Left ventricle myocardium inferior (tissue), 1 donor: ENCODE results near the gene CCDC181. TPM values are rescaled to one million over a fixed set of nuclear protein-coding genes. Genes with fewer than 3 reads are reported as not detected.
A peak's percentile ranks its signal among the peaks of the same experiment; 100 is the strongest.

Experiments used
- DNase-seq: peaks from one replicate; pipeline ENCODE4 v3.0.0-alpha.2; 2020
- H3K27ac ChIP-seq: fragments of 200-600 bp; replicated peaks from 2 replicates; pipeline ENCODE4 v1.8.0; 2021
- H3K27me3 ChIP-seq: fragments of 200-600 bp; 2 replicates; pipeline ENCODE4 v1.8.0; 2021; ENCODE audit warnings: low read depth
- H3K36me3 ChIP-seq: fragments of 200-600 bp; 2 replicates; pipeline ENCODE4 v1.8.0; 2021
- H3K4me1 ChIP-seq: fragments of 200-600 bp; 2 replicates; pipeline ENCODE4 v1.8.0; 2021
- H3K4me3 ChIP-seq: fragments of 200-600 bp; 2 replicates; pipeline ENCODE4 v1.8.0; 2021; ENCODE audit warnings: mild to moderate bottlenecking, moderate library complexity
- H3K9me3 ChIP-seq: fragments of 200-600 bp; replicated peaks from 2 replicates; pipeline ENCODE4 v1.8.0; 2021
- intact Hi-C: fragments of 100-400 bp; cut with micrococcal nuclease; formaldehyde crosslinking; loops from one replicate; pipeline ENCODE4 v1.11.0; 2022
- total RNA-seq: library from RNA; stranded (reverse); fragmentation: NEBNext Ultra II Directional; extraction: Animal tissue kit (Norgen Biotek cat#: 25700); gene quantifications from one replicate; pipeline ENCODE4 v1.2.1, GENCODE V29; 2021
- TF ChIP-seq, protein P1 (sequence below): fragments of 200-600 bp; IDR thresholded peaks from 2 replicates; pipeline ENCODE4 v1.8.0; 2021; ENCODE audit warnings: antibody characterized with exemption, mild to moderate bottlenecking, borderline replicate concordance
- donor health status: DM: no; HTN: yes; CAD: no; lungs with severe emphysema.

Gene CCDC181
- total RNA-seq, 1 donor from 2014 or later, result 1.5 TPM

DNA sequence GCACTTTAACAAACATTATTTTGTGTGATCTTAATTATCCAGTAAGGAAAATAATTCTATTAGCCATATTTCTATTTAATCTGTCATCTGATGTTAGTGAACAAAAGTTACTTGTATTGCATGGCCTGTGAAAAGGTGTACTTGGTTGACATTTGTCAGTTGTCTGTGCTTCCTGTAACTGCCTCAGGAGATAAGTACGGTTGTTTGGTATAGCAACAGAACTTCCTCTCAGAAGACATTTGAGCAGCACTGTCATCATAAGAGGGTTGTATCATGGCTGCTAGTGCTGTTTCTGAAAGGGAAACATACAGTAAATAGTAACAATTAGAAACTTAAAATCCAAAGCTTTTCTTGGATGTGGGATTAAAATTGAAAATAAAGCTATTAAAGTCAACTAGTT lies 55.9 kb downstream of the CCDC181 start:
- no peak overlapping the region for H3K27ac ChIP-seq
- TF ChIP-seq, protein P1, sequence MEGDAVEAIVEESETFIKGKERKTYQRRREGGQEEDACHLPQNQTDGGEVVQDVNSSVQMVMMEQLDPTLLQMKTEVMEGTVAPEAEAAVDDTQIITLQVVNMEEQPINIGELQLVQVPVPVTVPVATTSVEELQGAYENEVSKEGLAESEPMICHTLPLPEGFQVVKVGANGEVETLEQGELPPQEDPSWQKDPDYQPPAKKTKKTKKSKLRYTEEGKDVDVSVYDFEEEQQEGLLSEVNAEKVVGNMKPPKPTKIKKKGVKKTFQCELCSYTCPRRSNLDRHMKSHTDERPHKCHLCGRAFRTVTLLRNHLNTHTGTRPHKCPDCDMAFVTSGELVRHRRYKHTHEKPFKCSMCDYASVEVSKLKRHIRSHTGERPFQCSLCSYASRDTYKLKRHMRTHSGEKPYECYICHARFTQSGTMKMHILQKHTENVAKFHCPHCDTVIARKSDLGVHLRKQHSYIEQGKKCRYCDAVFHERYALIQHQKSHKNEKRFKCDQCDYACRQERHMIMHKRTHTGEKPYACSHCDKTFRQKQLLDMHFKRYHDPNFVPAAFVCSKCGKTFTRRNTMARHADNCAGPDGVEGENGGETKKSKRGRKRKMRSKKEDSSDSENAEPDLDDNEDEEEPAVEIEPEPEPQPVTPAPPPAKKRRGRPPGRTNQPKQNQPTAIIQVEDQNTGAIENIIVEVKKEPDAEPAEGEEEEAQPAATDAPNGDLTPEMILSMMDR, result no peak
- intact Hi-C loops, result no loop called here
- H3K36me3 ChIP-seq, result peaks cover 36% of the 10 kb centered on the region
- no peaks in the 10 kb centered on the region for H3K9me3 ChIP-seq
- DNase-seq, result no peak
- H3K27me3 ChIP-seq, result no peaks in the 10 kb centered on the region
- peaks cover 39% of the 10 kb centered on the region for H3K4me1 ChIP-seq
- H3K4me3 ChIP-seq, result no peak overlapping the region

DNA sequence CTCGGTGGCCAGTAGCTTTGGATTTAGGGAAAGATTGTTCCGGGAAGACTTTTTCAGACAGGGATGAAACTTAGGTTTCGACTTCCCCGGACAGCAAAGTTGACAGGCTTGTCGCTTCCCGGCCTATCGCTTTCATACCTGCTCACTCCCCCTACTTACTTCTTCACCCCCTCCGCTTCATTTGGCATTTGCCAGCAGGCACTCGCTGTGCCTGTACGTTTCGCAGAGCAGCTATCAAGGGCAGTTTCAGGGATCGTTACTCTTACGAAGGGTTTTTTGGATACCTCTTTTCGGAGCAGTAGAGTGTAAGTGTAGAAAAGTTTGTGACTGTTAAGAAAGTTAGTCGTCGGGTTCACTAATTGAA lies 58.9 kb downstream of the CCDC181 start:
- Histone ChIP-seq H3K4me1 (peaks cover 39% of the 10 kb centered on the region), H3K27me3 (no peaks in the 10 kb centered on the region), H3K4me3 (peak overlapping the region; percentile 82), H3K27ac (peak overlapping the region; percentile 90), H3K36me3 (peaks cover 33% of the 10 kb centered on the region), H3K9me3 (no peaks in the 10 kb centered on the region)
- no peak for DNase-seq
- TF ChIP-seq, protein P1, result no peak
- intact Hi-C loops, result no loop called here

DNA sequence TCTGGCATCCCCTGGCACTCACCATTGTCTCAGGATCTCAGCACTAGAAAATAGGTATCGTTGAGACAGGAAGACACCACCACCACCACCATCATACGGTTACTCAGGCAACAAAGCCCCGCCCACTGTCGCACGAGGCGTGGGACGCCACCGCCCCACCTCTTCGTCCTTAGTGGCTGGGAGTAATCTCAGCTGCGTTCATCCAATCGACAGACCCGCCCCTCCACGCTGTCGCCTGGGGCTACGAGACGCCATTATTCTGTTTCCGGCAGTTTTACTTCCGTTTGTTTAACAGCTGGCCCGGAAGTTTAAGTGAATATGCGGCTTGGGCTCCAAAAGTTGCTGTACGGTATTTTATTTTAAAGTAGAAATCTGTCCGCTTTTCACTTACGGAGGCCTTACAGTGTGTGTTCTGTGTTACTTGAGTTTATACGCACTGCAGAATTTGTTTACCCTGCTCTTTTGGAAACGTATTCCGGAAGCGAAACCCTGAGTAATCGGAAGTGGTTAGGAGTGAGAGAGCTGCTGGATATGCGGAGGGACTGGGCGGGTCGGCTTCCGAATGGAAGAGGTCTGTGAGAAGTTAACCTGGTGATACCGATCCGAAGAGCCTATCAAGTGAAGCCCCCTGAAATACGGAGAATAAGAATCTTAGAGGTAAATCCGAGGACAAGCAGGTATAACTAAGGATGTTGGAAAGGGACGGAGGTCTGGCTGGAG lies 59.4 kb downstream of the CCDC181 start, which contains the start of the genes BLZF1 and NME7:
BLZF1 (plus strand) TSS at position 510 of the 720 bp plus-strand sequence. CDS start 1,328 bp downstream, outside the sequence.
NME7 (minus strand) TSS at position 112 of the 720 bp plus-strand sequence; CDS start at position 25, 87 bp downstream.
- peak within 1 kb of the TSS; percentile 90 for H3K27ac ChIP-seq
- H3K9me3 ChIP-seq, result no peaks in the 10 kb centered on the region
- DNase-seq, result peak; percentile 96
- H3K36me3 ChIP-seq, result peaks cover 32% of the 10 kb centered on the region
- H3K4me1 ChIP-seq, result peaks cover 39% of the 10 kb centered on the region
- intact Hi-C loops, result no loop called here
- TF ChIP-seq, protein P1, result no peak
- peak within 1 kb of the TSS; percentile 82 for H3K4me3 ChIP-seq
- H3K27me3 ChIP-seq, result no peaks in the 10 kb centered on the region

DNA sequence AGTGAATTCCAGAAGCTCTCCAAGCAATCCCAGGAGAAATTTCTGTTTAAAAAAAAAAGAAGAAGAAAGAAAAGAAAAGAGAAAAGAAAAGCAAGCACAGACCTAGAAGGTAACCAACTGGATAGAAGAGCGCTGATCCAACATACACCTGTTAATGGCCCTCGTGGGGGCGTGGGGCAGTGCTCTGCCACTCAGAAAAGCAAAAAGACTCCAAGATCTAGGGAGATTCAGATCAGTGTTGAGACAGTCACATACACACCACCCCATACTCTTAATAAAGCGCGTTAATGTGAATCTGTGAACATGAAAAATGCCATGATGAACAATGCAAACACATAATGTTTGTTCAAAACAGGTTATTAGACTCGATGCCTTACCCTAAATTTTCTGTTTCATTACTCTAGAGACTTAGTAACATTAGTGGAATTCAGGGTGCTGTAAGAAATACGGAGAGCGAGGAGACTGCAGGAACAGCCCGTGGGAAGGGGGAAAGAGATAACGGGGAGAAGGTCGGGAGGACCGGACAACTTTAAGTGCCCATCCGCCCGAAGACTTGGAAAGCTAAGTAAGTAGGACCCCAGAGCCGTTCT lies 60.1 kb downstream of the CCDC181 start:
- Histone ChIP-seq H3K36me3 (peaks cover 25% of the 10 kb centered on the region), H3K4me3 (peak overlapping the region; percentile 82), H3K9me3 (no peaks in the 10 kb centered on the region), H3K4me1 (peaks cover 39% of the 10 kb centered on the region), H3K27ac (peak overlapping the region; percentile 90), H3K27me3 (no peaks in the 10 kb centered on the region)
- DNase-seq, result no peak
- TF ChIP-seq, protein P1, result no peak
- intact Hi-C loops, result no loop called here

DNA sequence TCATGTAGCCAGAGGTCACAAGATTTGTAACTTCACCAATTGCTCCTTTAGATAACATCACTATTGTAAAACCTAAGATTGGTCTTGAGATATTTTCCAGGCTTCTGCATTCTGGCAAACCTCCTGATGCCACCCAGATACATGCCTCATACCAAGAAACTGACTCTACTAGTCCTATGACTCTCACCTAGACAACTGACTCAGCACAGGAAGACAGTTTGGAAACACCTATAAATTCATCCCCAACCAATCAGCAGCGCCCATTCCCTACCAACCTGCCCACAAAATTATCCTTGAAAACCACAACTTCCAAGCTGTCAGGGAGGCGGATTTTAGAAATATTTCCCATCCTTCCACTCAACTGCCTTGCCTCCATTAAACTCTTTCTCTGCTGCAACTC lies 62.3 kb downstream of the CCDC181 start:
- Histone ChIP-seq H3K27ac (no peak overlapping the region), H3K4me1 (peaks cover 27% of the 10 kb centered on the region), H3K9me3 (no peaks in the 10 kb centered on the region), H3K4me3 (no peak overlapping the region), H3K27me3 (no peaks in the 10 kb centered on the region), H3K36me3 (peaks cover 5% of the 10 kb centered on the region)
- intact Hi-C loops, result no loop called here
- DNase-seq, result no peak
- TF ChIP-seq, protein P1, result no peak
